Activated CD8-positive, alpha-beta memory T cell treated with anti-CD3 and anti-CD28 coated beads, Interleukin-2, amount 50 U/mL, for 4 hours (primary cell): ENCODE data around the gene KLHL29.

Experiments used
- DNase-seq: peaks from one replicate; pipeline ENCODE4 v3.0.0-alpha.2; 2020

KLHL29 gene

GRCh38 chr2:23690421-23691105 lies 305.6 kb downstream of the KLHL29 start:
- no peak for DNase-seq

GRCh38 chr2:23691106-23691470 lies 306.1 kb downstream of the KLHL29 start:
- DNase-seq = no peak

- no peak for DNase-seq
Observed at GRCh38 chr2:23691565-23691964, 306.6 kb downstream of the KLHL29 start.

GRCh38 chr2:23692263-23692662 lies 307.3 kb downstream of the KLHL29 start:
- DNase-seq = no peak

GRCh38 chr2:23692851-23693605 lies 308.0 kb downstream of the KLHL29 start:
- DNase-seq = no peak

GRCh38 chr2:23693606-23693951 lies 308.6 kb downstream of the KLHL29 start:
- DNase-seq = no peak

GRCh38 chr2:23694058-23695045 lies 309.4 kb downstream of the KLHL29 start:
- no peak for DNase-seq

- DNase-seq = no peak
Observed at GRCh38 chr2:23695214-23695889, 310.4 kb downstream of the KLHL29 start.

GRCh38 chr2:23695890-23696751 lies 311.1 kb downstream of the KLHL29 start:
- DNase-seq = no peak

- DNase-seq = no peak
Observed at GRCh38 chr2:23696752-23697045, 311.7 kb downstream of the KLHL29 start.

- DNase-seq = no peak
Observed at GRCh38 chr2:23697256-23698075, 312.5 kb downstream of the KLHL29 start.

- DNase-seq = no peak
Observed at GRCh38 chr2:23698116-23698693, 313.2 kb downstream of the KLHL29 start.

- no peak for DNase-seq
Observed at GRCh38 chr2:23698721-23699579, 314.0 kb downstream of the KLHL29 start.

GRCh38 chr2:23699580-23699925 lies 314.6 kb downstream of the KLHL29 start:
- DNase-seq = no peak

GRCh38 chr2:23700627-23701026 lies 315.6 kb downstream of the KLHL29 start:
- no peak for DNase-seq

GRCh38 chr2:23703037-23703582 lies 318.1 kb downstream of the KLHL29 start:
- DNase-seq = peak; percentile 11

- no peak for DNase-seq
Observed at GRCh38 chr2:23703583-23704385, 318.8 kb downstream of the KLHL29 start.

- no peak for DNase-seq
Observed at GRCh38 chr2:23705771-23706612, 321.0 kb downstream of the KLHL29 start.
